ENCODE results near the gene DYSF.

The DYSF gene

GRCh38 chr2:71502941-71503738, 49.8 kb downstream of the DYSF start:
- DNase-seq (ENCODE audit: low read depth): no peak

DNA sequence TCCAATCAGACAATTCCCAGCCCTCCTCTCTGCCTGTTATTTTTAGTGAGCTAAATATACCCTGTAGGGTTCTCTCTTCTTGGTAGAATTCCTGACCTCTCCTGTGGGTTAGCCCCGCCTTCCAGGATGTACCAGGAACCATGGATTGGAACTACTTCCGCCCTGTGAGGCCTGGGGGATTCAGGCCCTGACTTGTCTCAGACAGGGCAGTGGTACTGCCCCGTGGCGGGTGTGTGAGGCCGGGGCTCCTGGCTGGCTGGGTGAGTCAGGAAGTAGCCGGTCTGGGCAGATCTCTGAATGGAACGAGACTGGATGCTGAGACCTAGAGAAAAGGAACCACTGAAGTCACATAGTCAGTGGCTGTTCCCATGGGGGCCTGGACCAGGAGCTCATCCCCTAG, 50.5 kb downstream of the DYSF start:
- DNase-seq (ENCODE audit: low read depth): peak; percentile 5

DNA sequence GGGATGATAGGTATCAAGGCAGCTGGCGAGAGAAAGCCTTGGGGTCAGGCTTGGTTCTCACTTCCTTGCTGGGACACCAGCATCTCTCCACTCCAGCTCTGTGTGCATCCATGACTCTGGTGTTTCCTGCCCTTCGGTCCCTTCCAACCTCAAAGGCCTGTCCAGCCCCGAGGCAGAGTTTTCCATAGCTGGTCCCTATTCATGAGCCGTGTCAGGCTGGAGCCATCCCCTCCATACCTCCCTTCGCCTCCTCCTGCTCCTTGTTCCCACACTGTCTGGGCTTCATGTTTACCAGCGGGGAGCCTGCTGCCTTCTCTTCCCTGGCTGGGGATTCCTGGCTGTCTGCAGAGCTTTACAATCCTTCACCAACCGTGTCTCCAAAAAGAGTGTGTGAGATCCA, 51.2 kb downstream of the DYSF start:
- DNase-seq (ENCODE audit: low read depth): no peak

- peak; percentile 29 for DNase-seq (ENCODE audit: low read depth)
These were observed 51.9 kb downstream of the DYSF start for GRCh38 chr2:71505086-71505769.

- no peak for DNase-seq (ENCODE audit: low read depth)
These were observed 52.4 kb downstream of the DYSF start for GRCh38 chr2:71505770-71506140.

DNA sequence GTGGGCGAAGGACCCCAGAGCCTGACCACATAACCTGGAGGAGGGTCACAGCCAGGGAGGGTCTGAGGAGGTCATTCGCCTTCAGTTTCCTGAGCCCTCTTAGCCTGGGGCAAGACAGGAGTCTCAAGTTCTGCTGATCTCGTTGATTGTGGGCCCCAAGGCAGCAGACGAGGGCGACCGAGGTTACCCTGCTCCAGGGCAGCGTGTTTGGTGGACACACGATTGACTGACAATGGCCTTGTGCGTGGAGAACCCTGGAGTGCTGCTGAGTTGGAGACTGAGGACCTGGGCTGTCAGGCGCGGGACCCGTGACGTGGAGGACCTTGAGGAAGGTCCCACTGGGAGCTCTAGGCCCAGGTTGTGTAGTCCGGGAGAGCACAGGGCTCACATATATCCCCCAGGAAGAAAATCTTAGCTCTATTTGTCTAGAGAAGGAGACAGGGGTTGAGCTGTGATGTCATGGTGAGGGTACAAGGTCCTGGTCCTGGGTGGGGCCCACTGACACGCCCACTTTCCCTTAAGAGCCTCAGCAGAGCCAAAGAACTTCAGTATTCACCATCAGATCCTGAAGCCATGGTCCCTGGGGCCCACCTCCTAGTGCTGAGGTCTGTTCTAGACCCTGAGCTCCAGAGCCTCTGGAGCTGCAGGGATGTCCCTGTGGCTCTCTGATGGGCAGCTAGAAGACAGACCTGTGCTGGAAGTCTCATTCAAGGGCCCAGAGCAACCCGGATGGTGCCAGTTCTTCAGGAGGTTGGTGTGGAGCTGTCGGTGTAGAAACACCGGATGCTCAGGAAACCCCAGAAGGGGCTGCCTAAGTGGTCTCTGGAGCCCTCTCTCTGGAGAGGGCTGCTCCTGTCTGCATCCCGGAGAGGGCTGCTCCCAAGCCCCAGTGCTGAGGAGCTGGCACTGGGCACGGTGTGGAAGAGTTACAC, 53.1 kb downstream of the DYSF start:
- no peak for DNase-seq (ENCODE audit: low read depth)

DNA sequence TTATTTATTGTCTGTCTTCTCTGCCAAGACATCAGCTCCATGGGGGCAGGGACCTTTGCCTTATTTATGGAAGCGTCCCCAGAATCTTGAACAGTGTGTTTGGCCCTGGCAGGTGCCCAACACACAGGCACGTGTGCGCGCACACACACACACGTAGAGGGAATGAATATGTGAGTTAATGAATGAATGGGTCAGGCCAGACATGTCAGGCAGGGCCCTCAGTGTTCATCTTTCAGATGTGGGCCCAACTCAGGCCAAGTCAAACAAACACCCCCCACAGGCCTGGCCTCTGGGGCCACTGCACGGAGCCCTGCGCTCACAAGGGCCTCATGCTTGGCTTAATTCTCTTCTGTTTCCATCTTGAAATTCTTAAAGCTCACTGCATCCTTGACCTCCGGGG, 54.1 kb downstream of the DYSF start:
- no peak for DNase-seq (ENCODE audit: low read depth)

DNA sequence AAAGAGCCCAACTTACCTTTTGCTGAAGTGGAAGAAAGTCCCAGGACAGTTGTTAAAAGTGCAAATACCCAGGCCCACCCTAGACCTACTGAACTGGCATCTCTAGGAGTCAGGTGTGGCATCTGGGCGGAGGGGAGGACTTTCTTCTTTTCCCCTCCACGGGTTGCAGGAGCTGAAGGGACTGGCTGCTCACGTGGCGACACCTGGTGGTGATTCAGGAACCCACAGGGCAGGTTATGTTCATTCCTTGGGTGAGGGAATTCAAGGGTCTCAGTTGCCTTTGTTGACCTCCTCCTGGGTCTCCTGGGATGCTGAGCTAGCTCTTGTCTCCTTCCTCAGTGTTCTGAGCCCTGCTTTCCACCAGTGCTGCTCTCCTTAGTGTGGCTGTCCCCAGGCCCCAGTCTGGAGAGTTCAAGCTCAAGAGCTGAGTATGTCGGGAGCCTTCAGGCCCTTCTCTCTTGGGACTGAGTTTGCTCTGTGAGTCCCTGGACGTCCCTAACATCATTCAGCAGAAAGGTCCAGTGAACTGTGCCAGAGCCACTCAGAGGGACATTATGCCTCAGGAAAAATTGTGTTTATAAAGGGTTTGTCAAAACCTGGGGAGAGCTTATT, 56.9 kb downstream of the DYSF start:
- peak; percentile 34 for DNase-seq (ENCODE audit: low read depth)

DNA sequence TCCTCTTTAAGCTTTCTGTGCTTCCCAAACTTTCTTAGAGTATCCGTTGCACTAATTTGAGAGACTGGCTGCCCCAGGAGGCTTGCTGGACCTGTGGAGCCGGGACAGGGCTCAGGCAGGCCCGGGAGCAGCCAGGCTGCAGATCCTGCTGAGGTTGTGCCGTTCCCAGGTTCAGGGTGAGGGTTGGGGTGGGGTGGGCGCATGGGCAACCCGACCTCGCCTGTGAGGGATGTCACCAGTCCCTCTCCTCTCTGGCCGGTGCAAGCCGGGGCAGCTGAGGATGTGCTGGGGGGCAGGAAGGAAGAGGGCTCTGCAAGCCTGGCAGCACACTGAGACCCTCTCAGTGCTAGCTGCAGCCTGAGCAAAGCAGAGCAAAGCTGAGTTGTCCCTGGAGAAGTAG, 57.6 kb downstream of the DYSF start:
- DNase-seq (ENCODE audit: low read depth): no peak

DNA sequence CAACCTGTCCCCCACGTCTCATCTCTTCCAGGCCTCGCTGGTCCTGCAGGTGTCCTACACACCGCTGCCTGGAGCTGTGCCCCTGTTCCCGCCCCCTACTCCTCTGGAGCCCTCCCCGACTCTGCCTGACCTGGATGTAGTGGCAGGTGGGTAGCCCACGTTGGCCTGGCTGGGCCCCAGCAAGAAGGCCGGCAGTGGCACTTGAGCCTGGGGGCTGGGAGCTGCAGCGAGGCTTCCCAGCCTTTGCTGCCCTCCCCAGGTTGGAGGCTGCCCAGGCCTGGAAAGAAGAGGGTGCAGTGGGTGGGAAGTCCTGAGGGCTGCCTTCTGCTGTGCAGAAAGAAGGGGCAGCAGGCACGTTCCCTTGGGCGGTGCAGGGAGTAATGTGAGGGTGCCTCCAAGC, 58.4 kb downstream of the DYSF start:
- DNase-seq (ENCODE audit: low read depth): no peak

GRCh38 chr2:71512386-71512785, 59.0 kb downstream of the DYSF start:
- DNase-seq (ENCODE audit: low read depth): no peak

DNA sequence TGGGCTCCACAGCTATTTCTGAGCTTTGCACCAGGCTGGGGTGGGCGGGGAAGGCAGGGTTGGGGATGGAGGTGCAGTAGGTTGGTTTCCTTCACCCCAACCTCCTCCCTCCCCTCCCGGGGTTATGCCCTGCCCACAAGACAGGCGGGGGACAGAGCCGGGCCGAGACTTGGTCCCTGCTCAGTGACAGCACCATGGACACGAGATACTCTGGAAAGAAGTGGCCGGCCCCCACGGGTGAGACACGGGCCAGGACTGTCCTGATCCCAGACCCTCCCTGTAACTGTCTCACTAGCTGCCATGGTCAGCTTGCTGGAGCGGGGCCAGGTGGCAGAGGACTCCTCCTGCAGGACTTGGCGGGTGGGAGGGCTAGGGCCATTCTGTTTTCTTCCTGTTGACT, 59.7 kb downstream of the DYSF start:
- no peak for DNase-seq (ENCODE audit: low read depth)

DNA sequence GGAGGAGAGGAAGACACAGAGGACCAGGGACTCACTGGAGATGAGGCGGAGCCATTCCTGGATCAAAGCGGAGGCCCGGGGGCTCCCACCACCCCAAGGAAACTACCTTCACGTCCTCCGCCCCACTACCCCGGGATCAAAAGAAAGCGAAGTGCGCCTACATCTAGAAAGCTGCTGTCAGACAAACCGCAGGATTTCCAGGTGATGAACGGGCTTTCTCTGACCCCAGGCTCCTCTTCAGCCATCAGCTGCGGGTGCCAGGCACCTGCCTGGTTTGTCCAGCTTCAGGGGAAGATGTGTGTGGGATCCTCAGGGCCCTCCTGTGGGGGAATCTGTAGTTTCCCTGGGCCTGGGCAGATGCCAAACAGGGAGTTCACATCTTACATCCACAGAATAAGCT, 60.4 kb downstream of the DYSF start:
- no peak for DNase-seq (ENCODE audit: low read depth)

DNA sequence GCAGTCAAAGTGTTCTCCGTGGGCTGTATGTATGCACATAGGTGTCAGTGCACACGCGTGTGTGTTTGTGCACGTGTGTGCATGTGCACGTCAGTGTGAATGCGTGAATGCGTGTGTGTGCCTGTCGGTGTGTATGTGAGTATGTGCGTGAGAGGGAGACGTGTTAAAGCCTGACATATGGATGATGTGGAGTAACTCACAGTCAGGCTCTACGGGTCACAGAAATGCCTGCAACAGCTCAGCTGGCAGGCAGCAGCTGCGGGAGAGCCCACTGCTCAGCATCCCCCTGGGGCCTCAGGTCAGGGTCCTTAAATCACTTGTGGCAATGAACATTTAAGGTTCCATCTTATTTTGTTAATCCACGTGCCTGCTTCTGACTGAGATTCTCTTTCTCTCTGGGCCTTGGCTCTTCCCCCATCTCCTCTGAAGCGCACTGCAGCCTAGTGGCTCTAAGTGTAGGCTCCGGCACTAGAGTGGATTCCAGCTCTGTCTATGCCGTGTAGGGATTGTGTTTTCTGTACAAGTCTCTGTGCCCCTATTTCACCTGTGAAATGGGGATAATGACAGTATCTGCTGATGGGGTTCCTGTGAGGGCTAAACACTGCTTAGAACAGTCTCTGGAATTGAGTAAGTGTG, 63.0 kb downstream of the DYSF start:
- no peak for DNase-seq (ENCODE audit: low read depth)

DNA sequence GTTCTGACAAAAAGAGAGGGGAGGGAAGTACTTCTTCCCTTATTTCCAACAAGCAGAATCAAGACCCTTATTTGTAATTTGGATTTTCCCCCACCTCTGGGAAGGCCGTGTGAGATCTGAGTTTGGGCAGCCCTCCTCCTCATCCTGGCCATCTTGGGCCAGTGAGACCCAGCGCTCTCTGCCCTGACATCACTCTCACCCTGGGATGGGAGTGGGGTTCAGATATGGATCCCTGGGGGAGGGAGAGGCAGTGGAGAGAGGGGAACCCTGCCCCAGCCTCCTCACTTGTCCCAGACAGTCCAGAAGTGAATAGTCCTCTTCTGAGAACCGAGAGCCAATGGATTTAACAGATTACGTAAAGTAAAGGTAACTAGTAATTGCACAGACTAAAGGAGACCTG, 64.5 kb downstream of the DYSF start:
- no peak for DNase-seq (ENCODE audit: low read depth)

DNA sequence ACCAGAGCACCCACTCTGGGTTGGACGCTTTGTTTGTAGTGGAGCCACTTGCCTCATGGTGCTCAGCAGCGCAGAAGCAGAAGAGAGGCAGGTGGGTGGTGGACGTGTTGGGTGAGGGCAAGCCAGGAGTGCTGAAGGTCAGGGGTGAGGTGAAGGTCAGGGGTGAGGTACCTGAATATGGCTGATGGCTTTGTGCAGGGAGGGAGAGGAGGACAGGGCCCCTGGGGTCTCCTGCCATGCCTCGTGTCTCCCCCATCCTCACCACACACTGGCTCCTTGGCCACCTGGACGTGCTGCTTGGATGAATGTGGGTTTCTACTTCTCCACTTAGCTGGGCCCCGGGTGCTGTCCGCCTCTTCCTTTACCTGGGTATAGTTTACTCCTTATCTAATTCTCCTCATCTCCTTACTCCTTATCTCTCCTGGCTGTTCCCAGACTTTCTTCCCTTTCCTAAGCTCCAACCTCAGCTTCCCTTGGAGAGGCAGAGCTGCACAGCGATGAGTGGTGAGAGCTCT, 68.1 kb downstream of the DYSF start:
- no peak for DNase-seq (ENCODE audit: low read depth)

DNA sequence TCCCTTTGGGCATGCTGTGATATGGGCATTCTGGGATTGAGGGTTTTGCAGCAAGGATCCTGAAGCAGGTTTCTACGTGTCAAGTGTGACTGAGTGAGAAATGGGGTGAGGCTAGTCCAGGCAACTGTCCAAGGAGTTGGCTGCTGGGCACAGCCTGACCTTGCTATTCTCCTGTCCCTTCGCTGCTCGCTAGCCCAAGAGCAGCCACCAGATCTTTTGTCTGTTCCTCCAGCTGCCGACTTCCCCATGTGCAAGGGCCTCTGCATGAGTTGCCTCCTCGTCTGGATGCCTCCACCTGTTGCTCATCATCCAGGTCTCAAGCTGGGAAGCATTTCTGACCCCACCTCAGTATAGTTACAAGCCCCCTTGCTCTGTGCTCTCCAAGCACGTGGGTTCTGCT, 71.1 kb downstream of the DYSF start:
- no peak for DNase-seq (ENCODE audit: low read depth)

DNA sequence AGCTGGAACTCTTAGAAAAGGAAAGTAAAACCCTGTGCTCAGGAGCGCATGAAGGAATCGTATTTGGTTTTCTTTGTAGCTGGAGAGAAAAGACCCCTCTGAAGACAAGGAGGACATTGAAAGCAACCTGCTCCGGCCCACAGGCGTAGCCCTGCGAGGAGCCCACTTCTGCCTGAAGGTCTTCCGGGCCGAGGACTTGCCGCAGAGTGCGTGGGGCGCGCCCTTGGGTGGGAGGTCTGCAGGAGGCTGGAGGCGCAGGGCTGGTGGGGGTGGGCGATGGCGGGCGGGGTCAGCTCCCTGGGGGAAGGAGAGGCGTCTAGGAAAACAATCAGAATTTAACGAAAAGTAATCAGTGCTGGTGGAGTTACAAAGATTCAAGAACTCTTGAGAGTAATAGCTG, 72.8 kb downstream of the DYSF start:
- DNase-seq (ENCODE audit: low read depth): no peak

DNA sequence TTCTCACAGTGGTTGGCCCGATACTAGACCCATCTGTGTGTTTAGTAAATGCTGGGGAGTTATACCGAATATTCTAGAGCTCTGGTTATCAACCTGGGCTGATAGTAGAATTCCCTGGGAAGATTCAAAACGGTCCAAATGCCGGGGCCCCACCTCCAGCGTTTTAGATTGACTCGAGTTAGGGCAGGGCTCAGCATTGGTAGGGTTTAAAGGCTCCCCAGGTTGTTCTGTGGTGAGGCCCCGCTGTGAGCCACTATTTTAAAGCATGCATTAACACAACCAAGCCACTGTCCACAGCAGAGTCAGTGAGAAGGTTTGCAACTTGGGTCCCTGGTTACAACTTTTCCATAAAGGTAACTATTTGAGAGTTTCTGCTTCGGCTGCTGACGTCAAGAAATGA, 73.6 kb downstream of the DYSF start:
- DNase-seq (ENCODE audit: low read depth): no peak

DNA sequence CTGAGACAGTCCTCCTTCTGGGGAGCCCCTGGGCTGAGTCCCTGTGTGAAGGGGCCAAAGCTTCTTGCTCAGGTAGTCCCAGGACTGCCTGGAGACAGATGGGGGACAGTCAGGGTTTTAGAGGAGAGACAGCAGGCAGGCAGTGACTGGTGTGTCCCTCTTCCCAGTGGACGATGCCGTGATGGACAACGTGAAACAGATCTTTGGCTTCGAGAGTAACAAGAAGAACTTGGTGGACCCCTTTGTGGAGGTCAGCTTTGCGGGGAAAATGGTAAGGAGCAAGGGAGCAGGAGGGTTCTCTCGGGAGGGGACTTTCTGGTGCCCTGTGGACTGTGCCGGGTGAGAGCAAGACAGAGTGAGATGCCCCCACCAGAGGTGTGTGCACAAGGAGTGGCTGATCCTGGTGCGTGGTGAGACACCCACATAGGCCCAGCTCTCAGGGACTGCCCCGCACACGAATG, 74.8 kb downstream of the DYSF start:
- DNase-seq (ENCODE audit: low read depth): no peak

- DNase-seq (ENCODE audit: low read depth): no peak
These were observed 75.4 kb downstream of the DYSF start for GRCh38 chr2:71528749-71529148.

DNA sequence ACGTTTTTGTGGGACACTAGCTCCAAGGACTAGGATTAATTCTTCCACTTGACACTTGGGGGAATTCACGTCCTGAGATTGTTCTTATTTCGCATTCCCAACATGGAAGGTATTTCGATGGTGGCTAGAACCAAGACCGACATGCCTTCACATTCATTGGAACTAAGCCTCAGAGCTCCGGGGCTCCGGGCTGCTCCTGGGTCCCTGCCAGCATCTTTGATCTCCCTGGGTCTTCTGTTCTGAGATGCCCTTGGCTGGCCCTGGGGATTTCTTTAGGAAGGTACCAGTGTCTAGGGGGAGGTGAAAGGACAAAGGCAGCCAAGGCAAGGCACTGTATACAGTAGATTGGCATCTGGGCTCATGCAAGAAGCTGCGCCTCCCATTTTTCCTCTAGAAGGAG, 76.8 kb downstream of the DYSF start:
- no peak for DNase-seq (ENCODE audit: low read depth)
